ENCODE measurements around the gene GATA6. TPM values are rescaled to one million over a fixed set of nuclear protein-coding genes. Genes with fewer than 3 reads are reported as not detected.

Gene GATA6
- total RNA-seq, 1 donor from 2014 or later = 106 TPM

GRCh38 chr18:22197668-22198067, 28.3 kb downstream of the GATA6 start:
- Mint-ChIP-seq H3K27me3 (ENCODE audit: low read depth) (no peaks in the 10 kb centered on the region), H3K4me3 (no peak overlapping the region), H3K27ac (peak overlapping the region; percentile 85), H3K36me3 (peaks cover 47% of the 10 kb centered on the region), H3K9me3 (no peaks in the 10 kb centered on the region), H3K4me1 (peaks cover 64% of the 10 kb centered on the region)
- TF ChIP-seq, protein P1, sequence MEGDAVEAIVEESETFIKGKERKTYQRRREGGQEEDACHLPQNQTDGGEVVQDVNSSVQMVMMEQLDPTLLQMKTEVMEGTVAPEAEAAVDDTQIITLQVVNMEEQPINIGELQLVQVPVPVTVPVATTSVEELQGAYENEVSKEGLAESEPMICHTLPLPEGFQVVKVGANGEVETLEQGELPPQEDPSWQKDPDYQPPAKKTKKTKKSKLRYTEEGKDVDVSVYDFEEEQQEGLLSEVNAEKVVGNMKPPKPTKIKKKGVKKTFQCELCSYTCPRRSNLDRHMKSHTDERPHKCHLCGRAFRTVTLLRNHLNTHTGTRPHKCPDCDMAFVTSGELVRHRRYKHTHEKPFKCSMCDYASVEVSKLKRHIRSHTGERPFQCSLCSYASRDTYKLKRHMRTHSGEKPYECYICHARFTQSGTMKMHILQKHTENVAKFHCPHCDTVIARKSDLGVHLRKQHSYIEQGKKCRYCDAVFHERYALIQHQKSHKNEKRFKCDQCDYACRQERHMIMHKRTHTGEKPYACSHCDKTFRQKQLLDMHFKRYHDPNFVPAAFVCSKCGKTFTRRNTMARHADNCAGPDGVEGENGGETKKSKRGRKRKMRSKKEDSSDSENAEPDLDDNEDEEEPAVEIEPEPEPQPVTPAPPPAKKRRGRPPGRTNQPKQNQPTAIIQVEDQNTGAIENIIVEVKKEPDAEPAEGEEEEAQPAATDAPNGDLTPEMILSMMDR (IDR thresholded peaks at IDR 0.05; ENCODE audit: unreplicated experiment) = no peak
- no peak for DNase-seq (ENCODE audit: low spot score in 2 of 2, unreplicated experiment in 2 of 2)

- peaks cover 47% of the 10 kb centered on the region for H3K36me3 Mint-ChIP-seq
- H3K27ac Mint-ChIP-seq = peak overlapping the region; percentile 85
- no peak overlapping the region for H3K4me3 Mint-ChIP-seq
- TF ChIP-seq, protein P1 (IDR thresholded peaks at IDR 0.05; ENCODE audit: unreplicated experiment) = no peak
- no peaks in the 10 kb centered on the region for H3K9me3 Mint-ChIP-seq
- DNase-seq (ENCODE audit: low spot score in 2 of 2, unreplicated experiment in 2 of 2) = no peak
- H3K27me3 Mint-ChIP-seq (ENCODE audit: low read depth) = no peaks in the 10 kb centered on the region
- H3K4me1 Mint-ChIP-seq = peaks cover 64% of the 10 kb centered on the region
These were observed 28.8 kb downstream of the GATA6 start for GRCh38 chr18:22198163-22198562.

GRCh38 chr18:22199005-22199404, 29.6 kb downstream of the GATA6 start:
- Mint-ChIP-seq H3K27me3 (ENCODE audit: low read depth) (no peaks in the 10 kb centered on the region), H3K4me3 (peak overlapping the region; percentile 20), H3K9me3 (no peaks in the 10 kb centered on the region), H3K4me1 (peaks cover 62% of the 10 kb centered on the region), H3K36me3 (peaks cover 47% of the 10 kb centered on the region), H3K27ac (peak overlapping the region; percentile 87)
- no peak for DNase-seq (ENCODE audit: low spot score in 2 of 2, unreplicated experiment in 2 of 2)
- TF ChIP-seq, protein P1 (IDR thresholded peaks at IDR 0.05; ENCODE audit: unreplicated experiment) = no peak

- no peaks in the 10 kb centered on the region for H3K27me3 Mint-ChIP-seq (ENCODE audit: low read depth)
- H3K4me3 Mint-ChIP-seq = no peak overlapping the region
- peaks cover 42% of the 10 kb centered on the region for H3K36me3 Mint-ChIP-seq
- peaks cover 55% of the 10 kb centered on the region for H3K4me1 Mint-ChIP-seq
- H3K9me3 Mint-ChIP-seq = no peaks in the 10 kb centered on the region
- no peak overlapping the region for H3K27ac Mint-ChIP-seq
- TF ChIP-seq, protein P1 (IDR thresholded peaks at IDR 0.05; ENCODE audit: unreplicated experiment) = no peak
- DNase-seq (ENCODE audit: low spot score in 2 of 2, unreplicated experiment in 2 of 2) = no peak
These were observed 31.3 kb downstream of the GATA6 start for GRCh38 chr18:22200611-22201225.

- H3K4me3 Mint-ChIP-seq = no peak overlapping the region
- H3K27ac Mint-ChIP-seq = peak overlapping the region; percentile 19
- no peak for DNase-seq (ENCODE audit: low spot score in 2 of 2, unreplicated experiment in 2 of 2)
- no peaks in the 10 kb centered on the region for H3K9me3 Mint-ChIP-seq
- TF ChIP-seq, protein P1 (IDR thresholded peaks at IDR 0.05; ENCODE audit: unreplicated experiment) = no peak
- peaks cover 58% of the 10 kb centered on the region for H3K4me1 Mint-ChIP-seq
- H3K36me3 Mint-ChIP-seq = peaks cover 33% of the 10 kb centered on the region
- no peaks in the 10 kb centered on the region for H3K27me3 Mint-ChIP-seq (ENCODE audit: low read depth)
These were observed 33.6 kb downstream of the GATA6 start for GRCh38 chr18:22203035-22203434.
